GM13977 (cell line): ENCODE measurements around the gene IMPDH2.

ENCODE experiments used
- DNase-seq: peaks from one replicate; pipeline ENCODE4 v3.0.0; 2012; ENCODE audit warnings: low spot score
- CTCF ChIP-seq: IDR thresholded peaks from 2 replicates; pipeline ENCODE4 v1.5.1; 2012; ENCODE audit warnings: mild to moderate bottlenecking, control low read depth; ENCODE audit not compliant: insufficient read depth; ENCODE audit errors: extremely low read depth, missing control alignments
- in situ Hi-C: fragments of 300-500 bp; cut with MboI; formaldehyde crosslinking; loops from one replicate; pipeline ENCODE4 v1.12.0; 2022; ENCODE audit warnings: low sequenced_read_pairs, low pct_unique_long_range_greater_than_20kb, mixed read lengths, inconsistent platforms; ENCODE audit not compliant: unreplicated experiment

Gene IMPDH2

GRCh38 chr3:49017971-49018706 is 11.1 kb downstream of the IMPDH2 start, which contains the start of gene DALRD3:
DALRD3 (minus strand) TSS chr3:49018580; CDS start chr3:49018564, 16 bp downstream.
- in situ Hi-C loops = no loop called here
- DNase-seq = peak; percentile 92
- TF ChIP-seq CTCF = no peak

- DNase-seq = no peak
- no peak for TF ChIP-seq CTCF
- in situ Hi-C loops = no loop called here
Measured at GRCh38 chr3:49017229-49017970, 11.8 kb downstream of the IMPDH2 start.

DNA sequence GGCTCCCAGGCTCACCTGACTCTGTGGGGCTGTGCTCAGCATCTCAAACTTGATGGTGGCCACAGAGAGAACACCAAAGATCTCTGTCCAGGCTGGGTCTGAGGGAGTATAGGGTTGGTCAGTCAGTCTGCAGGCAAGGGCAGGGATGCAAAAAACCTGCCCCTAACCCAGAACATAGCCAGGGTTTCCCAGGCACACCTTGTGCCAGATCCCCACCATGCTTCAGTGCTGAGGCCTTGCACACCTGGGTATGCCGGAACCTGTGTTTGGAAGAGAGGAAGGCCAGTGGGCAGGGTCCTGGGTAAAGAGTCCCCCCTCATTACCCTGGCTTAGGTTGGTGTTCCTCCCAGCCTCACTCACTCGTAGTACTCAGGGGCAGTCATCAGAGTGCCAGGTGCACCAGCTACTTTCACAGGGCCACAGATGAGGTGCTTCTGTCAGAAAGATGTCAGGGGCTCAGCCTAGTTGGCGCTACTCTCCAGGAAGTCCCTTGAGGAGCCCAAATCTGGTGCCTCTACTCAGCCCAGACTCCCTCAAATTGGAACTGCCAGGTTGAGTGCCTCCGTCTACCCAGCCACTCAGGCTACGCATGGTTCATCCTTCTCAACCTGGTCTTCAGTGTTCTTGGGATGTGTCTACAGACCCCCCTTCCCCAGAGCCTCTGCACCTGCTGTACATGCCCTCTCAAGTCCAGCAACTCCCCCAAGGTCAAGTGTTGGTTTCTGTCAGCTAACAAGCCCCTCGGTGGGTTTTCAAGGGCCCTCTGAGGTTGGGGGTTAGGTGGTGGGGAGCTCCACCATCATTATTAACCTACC is 12.6 kb downstream of the IMPDH2 start:
- no peak for DNase-seq
- in situ Hi-C loops = no loop called here
- no peak for TF ChIP-seq CTCF

DNA sequence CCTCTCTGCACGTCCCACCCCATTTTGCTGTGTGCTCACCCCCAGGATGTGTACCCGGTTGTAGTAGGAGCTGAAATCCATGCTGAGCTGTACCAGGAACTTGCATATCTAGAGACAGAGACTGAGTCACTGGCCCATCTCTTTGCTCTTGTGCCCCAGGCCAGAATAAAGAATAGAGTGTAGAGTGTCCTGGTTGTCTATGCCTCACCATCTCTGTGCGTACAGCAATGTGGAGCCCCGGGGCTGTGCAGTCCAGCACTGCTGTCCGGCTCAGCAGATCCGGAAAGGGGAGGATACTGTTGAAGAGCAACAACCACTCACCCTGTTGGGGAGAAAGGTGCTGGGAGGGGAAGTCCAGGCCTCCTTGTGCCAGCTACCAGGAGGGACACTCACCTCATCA is 13.4 kb downstream of the IMPDH2 start:
- DNase-seq = no peak
- in situ Hi-C loops = no loop called here
- no peak for TF ChIP-seq CTCF

DNA sequence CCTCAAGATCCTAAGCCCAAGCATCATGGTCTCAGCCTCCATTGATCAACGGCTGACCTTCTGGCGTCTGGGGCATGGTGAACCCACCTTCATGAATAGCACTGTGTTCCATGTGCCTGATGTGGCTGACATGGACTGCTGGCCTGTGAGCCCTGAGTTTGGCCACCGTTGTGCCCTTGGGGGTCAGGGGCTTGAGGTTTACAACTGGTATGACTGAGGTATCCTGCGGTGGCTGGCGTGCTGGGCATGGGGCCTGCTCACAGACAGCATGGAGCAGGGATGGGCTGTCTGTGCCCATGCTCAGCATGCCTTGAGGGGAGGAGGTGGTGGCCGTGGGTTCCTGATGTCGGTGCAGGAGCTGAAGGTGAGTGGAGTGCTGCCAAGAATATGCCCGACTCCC is 14.1 kb downstream of the IMPDH2 start:
- in situ Hi-C loops = no loop called here
- no peak for TF ChIP-seq CTCF

More for the DNA sequence above, 14.1 kb downstream of the IMPDH2 start:
- no peak for DNase-seq
